ENCODE data around the gene LRIT3.

The LRIT3 gene

DNA sequence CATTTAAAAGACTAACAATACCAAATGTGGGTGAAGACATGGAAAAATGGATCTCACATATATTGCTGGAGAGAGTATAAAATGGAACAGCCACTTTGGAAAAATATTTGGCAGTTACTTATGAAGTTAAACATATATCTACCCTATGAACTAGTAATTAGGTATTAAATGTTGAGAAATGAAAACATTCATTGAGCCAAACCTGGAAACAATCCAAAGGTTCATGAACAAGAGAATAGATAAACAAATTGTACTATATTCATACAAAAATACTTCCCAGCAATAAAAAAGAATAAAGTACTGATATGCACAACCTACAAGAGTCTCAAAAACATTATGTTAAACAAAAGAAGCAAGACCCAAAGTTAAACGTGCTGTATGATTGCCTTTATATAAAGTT is 60.8 kb downstream of the LRIT3 start:
- no peak for DNase-seq (ENCODE audit: low read depth in 2 of 3, low spot score in 2 of 3)

DNA sequence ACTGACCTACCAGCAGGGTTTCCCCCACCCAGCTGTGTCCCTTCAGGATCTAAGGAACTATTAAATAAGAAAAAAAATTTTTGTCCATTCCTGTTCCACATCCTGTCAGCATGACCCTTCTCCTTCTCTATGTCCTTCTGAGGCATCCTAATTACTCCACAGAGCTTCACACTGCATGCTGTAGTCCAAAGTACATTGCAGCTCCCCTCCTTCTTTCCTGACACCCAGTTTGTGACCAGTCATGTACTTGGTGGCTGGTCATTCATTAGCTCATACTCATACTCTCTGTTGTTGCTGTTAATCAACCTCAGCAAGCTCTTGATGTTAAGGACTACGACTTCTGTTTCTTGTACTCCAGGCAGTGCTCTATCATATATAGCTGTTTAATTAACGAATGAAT is 62.3 kb downstream of the LRIT3 start:
- DNase-seq (ENCODE audit: low read depth in 2 of 3, low spot score in 2 of 3), result no peak

DNA sequence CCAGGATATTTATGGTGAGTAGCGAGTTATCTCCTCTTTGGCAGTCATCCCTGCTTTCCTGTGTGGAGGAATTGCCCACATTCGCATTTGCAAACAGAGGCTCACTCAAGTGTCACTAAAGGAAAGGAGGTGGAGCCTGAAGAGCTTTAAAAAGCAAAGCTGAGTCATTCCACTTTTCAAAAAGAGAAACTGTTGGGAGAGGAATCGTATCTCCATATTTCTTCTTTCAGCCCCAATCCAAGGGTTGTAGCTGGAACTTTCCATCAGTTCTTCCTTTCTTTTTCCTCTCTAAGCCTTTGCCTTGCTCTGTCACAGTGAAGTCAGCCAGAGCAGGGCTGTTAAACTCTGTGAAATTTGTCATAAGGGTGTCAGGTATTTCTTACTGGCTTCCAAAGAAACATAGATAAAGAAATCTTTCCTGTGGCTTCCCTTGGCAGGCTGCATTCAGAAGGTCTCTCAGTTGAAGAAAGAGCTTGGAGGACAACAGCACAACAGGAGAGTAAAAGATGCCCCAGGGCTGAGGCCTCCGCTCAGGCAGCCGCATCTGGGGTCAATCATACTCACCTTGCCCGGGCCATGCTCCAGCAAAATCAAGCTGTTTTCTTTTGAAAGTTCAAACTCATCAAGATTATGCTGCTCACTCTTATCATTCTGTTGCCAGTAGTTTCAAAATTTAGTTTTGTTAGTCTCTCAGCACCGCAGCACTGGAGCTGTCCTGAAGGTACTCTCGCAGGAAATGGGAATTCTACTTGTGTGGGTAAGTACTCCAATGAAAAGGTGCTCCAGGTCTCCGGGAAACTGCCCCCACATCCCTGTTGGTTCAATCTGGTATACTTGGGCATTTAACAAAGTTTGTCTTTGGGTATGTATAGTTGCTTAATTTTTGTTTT is 65.0 kb downstream of the LRIT3 start, which contains the start of gene EGF:
Gene EGF (plus strand): TSS at position 178 of the 890 bp plus-strand sequence. CDS start 453 bp downstream, at position 631.
- no peak for DNase-seq (ENCODE audit: low read depth in 2 of 3, low spot score in 2 of 3)

DNA sequence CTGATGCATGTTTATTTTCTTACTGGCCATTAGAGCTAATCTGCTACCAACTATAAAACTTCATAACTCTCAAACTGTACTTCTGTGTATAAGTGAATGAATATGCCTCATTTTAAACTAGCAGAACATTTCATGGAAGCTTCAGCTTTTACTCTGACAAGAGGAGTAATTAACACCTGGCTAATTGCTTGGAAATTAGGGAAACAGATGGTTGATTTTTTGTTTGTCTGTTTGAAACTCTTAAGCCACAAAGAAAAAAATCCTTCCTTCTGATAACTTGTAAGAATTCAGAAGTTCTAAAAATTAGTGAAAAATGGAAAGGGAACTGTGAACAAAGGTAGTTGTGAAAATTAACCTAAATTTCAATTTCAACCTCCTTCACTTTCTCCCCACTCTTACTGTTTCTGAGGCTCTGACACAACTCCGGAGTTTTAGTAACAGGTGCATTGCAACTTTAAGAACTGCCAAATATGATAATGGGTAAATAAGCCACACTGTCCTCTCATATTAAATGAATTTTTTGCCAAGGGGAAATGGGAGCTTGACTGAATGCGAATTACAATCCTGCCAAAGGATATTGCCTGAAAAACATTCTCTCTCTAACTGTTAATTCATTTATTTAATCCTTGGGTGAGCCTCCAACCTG is 65.8 kb downstream of the LRIT3 start:
- DNase-seq (ENCODE audit: low read depth in 2 of 3, low spot score in 2 of 3), result no peak

DNA sequence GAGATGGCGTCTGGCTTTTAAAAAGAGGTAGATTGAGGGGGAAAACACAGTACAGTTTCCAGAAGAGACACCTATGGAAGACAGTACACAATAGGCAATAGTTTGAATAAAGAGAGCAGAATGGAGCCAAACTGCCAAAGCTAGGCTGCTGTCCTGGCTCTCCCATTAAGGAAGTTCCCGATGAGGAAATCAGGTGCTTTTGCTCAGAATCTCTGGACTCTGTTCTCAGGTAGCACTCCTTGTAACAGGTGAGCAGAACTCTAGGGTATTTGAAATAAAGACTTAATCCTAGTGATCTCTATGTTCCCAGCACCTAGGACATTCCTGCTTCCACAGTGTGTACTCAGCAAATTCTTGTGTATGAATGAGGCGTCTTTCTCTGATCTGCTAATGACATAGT is 66.4 kb downstream of the LRIT3 start:
- no peak for DNase-seq (ENCODE audit: low read depth in 2 of 3, low spot score in 2 of 3)

DNA sequence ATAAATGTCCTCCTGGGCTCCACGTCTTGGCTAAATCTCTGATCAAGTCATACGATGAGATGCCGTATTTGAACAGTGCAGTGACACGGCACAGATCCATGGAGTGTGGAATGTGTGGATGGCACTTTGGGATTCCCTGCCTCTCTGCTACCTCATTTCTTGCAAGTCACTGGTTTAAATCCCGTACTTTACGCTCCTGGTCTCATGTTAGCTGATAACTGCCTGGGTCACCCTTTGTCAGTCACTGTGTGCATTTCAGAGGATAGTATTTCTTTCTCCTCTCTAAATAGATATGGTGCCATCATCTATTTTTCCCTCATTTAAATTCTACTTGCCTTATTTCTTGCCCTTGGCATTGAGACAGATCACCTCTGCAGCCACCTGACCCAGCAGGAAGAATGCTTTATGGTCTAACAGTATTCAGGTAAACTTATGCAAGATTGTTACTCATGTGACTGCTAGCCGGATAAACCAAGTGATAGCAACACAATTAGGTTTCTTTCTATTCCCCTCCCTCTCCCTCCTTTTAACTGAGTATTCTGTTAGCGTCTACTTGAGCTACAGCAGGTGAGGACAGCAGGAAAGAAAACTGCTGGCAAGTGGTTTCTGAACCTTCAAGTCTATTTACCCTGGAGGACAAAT is 67.6 kb downstream of the LRIT3 start:
- no peak for DNase-seq (ENCODE audit: low read depth in 2 of 3, low spot score in 2 of 3)

DNA sequence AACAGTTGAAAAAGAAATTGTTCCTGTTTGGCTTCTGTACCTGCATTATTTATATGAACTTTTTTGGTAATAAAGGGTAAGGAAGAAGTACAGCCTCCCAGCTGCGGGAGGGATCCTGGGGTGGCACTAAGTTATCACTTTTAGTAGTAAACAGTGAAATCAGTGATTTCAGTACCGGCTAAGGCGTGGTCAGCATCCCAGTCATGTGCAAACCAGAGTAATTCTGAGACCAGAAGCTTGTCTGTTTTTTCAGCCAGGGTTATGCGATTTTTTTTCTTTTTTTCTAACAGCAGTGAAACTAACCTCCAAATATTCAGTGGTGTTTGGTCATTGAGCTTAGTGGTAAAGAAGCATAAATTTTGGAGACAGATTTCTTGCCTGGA is 68.1 kb downstream of the LRIT3 start:
- no peak for DNase-seq (ENCODE audit: low read depth in 2 of 3, low spot score in 2 of 3)

DNA sequence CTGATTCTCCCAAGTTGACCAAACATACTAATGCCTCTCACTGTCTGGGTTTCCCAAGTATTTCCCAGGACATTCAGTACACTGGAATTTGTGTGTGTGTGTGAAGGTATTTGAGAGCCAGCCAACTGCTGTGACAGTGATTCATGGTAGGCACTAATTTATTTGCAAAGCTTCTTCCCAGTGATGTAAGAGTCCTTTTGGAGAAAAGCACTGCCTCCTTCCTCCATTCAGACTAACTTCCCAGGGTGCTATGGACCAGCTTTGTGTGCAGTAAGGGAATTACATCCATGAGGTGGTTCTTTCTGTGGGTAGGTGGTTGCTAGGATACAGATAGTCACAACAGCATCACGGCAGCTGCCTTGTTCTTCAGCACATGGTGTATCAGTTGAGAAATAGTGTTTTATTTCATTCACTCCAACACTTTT is 73.5 kb downstream of the LRIT3 start:
- no peak for DNase-seq (ENCODE audit: low read depth in 2 of 3, low spot score in 2 of 3)
